HG03039 (cell line): Measurements from ENCODE around the gene ZNF146.
"Not testable (repeated sequence)": the region's sequence is repeated elsewhere in the genome, so short reads cannot be mapped to it uniquely, and the experiment has no call there.

Experiments used
- ATAC-seq: cut with Tn5 transposase; IDR thresholded peaks from one replicate; pipeline ENCODE4 v1.9.1; 2021; ENCODE audit warnings: mild to moderate bottlenecking, moderate library complexity; ENCODE audit not compliant: unreplicated experiment

The ZNF146 gene

DNA sequence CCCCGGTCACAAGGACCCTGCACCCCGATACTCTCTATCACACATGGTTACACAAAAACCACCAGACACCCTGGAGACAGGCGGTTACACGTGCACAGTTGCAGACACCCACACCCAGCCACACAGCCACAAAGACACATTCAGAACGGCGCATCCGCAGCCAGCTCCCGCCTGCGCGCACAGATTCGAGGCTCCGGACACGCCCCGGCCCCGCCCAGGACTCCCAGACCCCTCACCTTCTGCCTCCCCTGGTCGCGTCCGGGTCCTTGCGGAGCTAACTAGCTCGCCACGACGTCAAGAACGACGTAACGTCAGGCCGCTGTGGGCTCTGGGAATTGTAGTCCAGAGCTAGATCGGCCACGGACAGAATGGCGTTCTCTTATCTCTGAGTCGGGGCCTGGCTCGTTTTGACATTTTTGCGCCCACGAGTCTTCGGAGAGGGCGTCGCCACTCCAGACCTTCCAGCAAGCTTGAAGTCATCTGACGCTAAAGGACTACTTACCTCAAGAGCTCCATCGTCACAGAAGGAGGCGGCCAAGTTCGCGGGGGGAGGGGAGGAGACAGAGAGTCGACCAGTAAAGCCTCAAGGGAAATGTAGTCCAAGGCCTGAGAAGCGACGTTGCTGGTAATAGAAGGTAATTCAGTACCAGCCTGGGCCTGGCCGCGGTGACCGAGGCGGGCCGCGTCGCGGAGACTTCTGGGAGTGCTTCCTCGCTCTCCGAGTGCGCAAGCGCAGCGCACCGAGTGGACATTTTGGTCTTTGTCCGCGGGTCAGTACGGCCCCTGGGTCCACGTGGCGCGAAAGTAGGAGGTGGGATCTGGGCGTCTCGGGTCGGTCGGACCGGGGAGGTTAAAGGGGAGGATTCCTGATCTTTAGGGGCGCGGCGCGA is at the start of gene ZNF146, which contains the start of gene ZNF565:
Gene ZNF146 (plus strand): TSS at position 721 of the 890 bp plus-strand sequence. CDS start 21,335 bp downstream, outside the sequence.
Gene ZNF565 (minus strand): TSS at position 280 of the 890 bp plus-strand sequence. CDS start 12,680 bp downstream, outside the sequence.
- ATAC-seq: peak; percentile 91

GRCh38 chr19:36169084-36169760 is 45.7 kb upstream of the ZNF146 start:
- no peak for ATAC-seq

- no peak for ATAC-seq
Measured at GRCh38 chr19:36172852-36173251, 42.1 kb upstream of the ZNF146 start.

DNA sequence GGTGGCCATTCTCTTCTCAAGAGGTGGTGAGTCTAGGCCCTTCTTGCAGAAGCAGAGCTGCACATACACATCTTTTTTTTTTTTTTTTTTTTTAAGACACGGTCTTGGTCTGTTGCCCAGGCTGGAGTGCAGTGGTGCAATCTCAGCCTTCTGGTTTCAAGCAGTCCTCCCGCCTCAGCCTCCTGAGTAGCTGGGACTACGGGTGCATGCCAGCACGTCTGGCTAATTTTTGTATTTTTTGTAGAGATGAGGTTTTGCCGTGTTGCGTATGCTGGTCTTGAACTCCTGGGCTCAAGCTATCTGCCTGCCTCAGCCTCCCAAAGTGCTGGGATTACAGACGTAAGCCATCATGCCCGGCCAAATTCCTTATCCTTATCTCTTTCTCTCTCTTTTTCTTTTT is 41.1 kb upstream of the ZNF146 start:
- not testable (repeated sequence) for ATAC-seq

DNA sequence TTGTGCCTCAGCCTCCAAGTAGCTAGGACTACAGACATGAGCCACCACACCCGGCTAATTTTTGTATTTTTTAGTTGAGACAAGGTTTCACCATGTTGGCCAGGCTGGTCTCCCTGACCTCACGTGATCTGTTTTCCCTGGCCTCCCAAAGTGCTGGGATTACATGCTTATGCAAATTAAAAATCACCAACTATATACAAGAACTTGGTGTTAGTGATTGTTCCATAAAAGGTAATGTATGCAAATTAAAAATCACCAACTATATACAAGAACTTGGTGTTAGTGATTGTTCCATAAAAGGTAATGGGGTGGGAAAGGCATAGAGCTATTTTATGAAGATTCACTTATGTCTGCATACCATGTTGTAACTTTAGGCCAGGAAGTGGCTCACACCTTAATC is 35.8 kb upstream of the ZNF146 start:
- not testable (repeated sequence) for ATAC-seq

- ATAC-seq: no peak
Measured at GRCh38 chr19:36182612-36183244, 32.2 kb upstream of the ZNF146 start.

GRCh38 chr19:36183245-36183628 is 31.7 kb upstream of the ZNF146 start:
- no peak for ATAC-seq

GRCh38 chr19:36186722-36187121 is 28.2 kb upstream of the ZNF146 start:
- ATAC-seq: not testable (repeated sequence)

GRCh38 chr19:36196249-36196648 is 18.7 kb upstream of the ZNF146 start:
- ATAC-seq: no peak

GRCh38 chr19:36198119-36198518 is 16.8 kb upstream of the ZNF146 start:
- ATAC-seq: no peak

DNA sequence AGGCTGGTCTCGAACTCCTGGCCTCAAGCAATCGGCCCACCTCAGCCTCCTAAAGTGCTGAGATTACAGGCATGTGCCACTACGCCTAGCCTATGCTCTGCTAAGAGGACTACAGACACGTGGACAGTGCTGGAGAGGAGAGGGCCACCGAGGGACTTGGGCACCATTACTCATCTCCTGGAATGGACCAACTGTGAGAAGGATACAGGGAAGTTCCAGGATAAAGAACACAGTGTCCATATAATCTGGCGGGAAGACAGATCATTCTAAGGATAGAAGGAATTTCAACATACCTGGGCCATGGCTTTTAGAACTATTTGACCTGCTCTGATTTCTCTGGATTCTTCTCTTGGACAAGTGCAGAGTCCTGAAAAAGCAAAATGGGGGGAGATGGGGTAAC is 13.2 kb upstream of the ZNF146 start:
- no peak for ATAC-seq

DNA sequence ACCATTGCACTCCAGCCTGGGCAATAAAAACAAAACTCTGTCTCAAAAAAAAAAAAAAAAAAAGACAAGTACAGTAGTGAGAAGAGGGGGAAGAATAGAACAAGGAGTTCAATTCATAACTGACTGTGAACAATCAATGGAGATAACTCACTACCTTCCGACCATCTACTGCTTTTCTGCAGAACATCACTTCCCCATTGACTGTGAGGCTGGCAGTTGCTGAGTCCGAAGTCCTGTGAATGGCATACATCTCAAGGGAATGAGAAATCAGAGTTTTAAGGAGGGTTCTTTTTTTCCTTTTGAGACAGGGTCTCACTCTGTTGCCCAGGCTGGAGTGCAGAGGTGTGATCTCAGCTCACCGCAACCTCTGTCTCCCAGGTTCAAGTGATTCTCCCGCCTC is 11.6 kb upstream of the ZNF146 start:
- ATAC-seq: no peak

GRCh38 chr19:36207605-36208252 is 7.2 kb upstream of the ZNF146 start:
- ATAC-seq: peak; percentile 53

- ATAC-seq: no peak
Measured at GRCh38 chr19:36209372-36209771, 5.5 kb upstream of the ZNF146 start.

DNA sequence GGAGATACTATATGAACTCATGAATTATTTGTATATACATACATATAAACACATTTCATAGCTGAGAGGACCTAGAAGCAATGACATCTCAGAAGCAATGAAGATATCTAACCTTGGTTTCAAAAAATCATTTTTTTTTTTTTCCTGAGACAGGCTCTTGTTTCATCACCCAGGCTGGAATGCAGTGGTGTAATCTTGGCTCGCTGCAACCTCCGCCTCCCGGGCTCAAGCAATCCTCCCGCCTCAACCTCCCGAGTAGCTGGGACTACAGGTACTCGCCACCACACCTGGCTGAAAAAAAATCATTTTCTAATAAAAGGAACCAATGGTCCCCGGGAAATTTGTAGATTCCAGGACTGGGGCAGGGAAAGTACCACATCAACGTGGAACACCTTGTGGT is 4.4 kb upstream of the ZNF146 start:
- ATAC-seq: no peak

DNA sequence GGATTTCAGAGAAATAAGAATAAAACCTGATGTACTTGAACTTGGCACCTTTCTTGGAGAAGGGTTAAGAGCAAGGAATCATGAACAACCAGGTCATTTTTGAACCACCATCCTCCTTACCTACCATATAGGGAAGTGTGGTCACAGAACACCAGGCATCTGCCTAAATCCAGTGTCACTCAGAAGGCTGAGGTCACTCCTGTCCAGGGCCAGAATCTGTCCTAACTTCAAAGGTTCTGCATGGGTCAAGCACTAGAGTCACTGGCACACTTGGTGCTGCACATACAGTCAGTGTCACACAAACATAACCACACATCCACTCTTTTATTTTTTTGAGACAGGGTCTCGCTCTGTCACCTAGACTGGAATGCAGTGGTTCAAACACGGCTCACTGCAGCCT is 2.0 kb upstream of the ZNF146 start:
- no peak for ATAC-seq

DNA sequence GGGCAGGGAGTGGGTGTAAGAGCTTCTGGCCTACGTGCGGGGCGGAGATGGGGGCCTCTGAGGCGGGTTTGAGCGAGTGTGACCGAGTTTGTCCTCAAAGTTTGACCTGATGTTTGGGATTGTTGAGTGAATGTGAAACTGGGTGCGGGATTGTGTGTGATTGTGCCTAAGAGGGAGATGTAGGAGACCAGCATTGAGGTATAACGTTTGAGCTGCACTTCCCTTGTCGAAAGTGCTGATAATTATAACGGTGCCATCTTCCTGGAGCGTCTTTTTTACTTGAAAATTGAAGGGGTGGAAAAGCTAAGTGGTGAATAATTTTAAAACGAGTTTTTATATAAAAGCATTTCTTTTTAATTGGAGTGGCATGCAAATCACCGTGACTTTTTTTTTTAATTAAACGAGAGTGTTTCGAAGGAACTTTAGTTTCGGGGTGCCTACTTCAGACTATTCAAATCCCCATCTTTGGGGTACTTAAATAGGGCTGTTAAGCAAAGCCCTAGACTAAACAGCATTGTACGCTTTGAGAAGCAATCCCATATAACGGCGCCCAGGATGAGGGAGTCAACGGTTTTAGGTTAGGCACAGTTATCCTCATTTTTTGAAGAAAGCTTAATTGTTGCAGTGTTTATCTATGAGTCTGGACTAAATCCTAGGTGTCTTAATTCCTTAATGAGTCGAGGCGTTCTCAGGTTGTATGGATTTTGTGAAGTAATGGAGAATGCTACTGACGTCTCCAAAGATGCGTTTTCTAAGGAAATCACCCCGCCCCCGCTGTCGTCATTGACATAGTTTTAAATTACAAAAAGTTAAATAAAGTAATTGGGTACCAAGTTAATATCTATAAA is 594 bp downstream of the ZNF146 start:
- ATAC-seq: peak; percentile 2

GRCh38 chr19:36221474-36221873 is 6.6 kb downstream of the ZNF146 start:
- no peak for ATAC-seq

DNA sequence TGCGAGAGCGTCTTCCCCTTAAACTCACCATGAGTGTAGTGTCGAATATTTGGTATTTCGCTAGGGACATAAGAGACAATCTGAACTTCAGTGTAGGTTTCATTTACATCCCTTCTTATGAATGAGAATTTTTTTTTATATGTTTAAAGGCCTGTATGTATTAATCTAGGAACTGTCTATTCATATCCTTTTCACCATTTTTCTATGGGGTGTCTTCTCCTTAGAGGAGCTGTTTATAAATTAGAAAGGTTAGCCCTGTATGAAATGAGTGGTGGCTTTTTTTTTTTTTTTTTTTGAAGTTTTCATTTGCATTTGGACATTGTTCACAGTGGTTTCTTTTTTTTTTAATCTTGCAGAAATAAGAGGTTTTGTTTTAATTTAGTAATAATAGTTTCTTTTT is 7.6 kb downstream of the ZNF146 start:
- no peak for ATAC-seq

DNA sequence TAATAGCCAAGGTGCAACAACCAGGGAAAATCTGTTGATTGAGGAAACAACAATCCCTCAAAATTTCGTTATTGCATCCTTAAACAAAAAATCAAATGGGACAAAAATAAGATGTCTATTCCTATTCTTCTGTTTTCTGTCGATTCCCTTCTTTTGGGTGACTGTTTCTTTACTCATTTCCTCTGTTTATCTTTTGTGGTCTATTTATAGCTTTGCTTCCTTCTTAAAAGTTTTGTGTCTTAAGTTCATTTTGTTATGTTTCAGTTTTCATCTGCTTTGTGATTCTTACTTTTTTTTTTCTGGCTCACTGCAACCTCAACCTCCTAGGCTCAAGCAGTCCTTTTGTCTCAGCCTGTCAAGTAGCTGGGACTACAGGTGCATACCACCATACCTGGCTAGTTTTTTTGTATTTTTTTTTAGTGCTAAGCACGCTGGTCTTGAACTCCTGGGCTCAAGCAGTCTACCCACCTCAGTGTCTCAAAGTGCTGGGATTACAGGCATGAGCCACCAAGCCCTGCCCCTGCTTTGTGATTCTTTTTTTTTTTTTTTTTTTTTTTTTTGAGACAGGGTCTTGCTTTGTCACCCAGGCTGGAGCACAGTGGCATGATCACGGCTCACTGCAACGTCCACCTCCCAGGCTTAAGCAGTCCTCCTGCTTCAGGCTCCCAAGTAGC is 10.4 kb downstream of the ZNF146 start:
- no peak for ATAC-seq
